ENCODE results near the gene CMTM1. TPM values are rescaled to one million over a fixed set of nuclear protein-coding genes. Genes with fewer than 3 reads are reported as not detected.

Gene CMTM1
- total RNA-seq, 3 donors from 2014 or later, result 1.6 to 2.9 (median 1.9) TPM

- intact Hi-C loops (cut with DNase I; ENCODE audit: low total_unique reads), result no loop called here
- Histone ChIP-seq H3K27ac (no peak overlapping the region), H3K36me3 (no peaks in the 10 kb centered on the region), H3K9me3 (no peaks in the 10 kb centered on the region), H3K27me3 (no peaks in the 10 kb centered on the region), H3K4me3 (no peak overlapping the region), H3K4me1 (no peaks in the 10 kb centered on the region)
- no peak for DNase-seq (ENCODE audit: low spot score in 2 of 2)
- TF ChIP-seq POLR2A (IDR thresholded peaks at IDR 0.05) (no peak), CTCF (IDR thresholded peaks at IDR 0.05) (no peak), POLR2AphosphoS5 (IDR thresholded peaks at IDR 0.05) (no peak)
Measured at GRCh38 chr16:66544016-66544757, 22.1 kb upstream of the CMTM1 start.

GRCh38 chr16:66547101-66547989 is 18.9 kb upstream of the CMTM1 start:
- Histone ChIP-seq H3K4me3 (no peak overlapping the region), H3K9me3 (no peaks in the 10 kb centered on the region), H3K36me3 (no peaks in the 10 kb centered on the region), H3K4me1 (no peaks in the 10 kb centered on the region), H3K27ac (peak overlapping the region; percentile 95 to 97), H3K27me3 (no peaks in the 10 kb centered on the region)
- no peak for DNase-seq (ENCODE audit: low spot score in 2 of 2)
- intact Hi-C loops (cut with DNase I; ENCODE audit: low total_unique reads), result no loop called here
- TF ChIP-seq CTCF (IDR thresholded peaks at IDR 0.05) (no peak), POLR2A (IDR thresholded peaks at IDR 0.05) (no peak), POLR2AphosphoS5 (IDR thresholded peaks at IDR 0.05) (no peak)

GRCh38 chr16:66548068-66548467 is 18.2 kb upstream of the CMTM1 start:
- intact Hi-C loops (cut with DNase I; ENCODE audit: low total_unique reads), result no loop called here
- no peak overlapping the region for H3K4me3 ChIP-seq
- no peak for DNase-seq (ENCODE audit: low spot score in 2 of 2)
- no peaks in the 10 kb centered on the region for H3K4me1 ChIP-seq
- no peak for TF ChIP-seq CTCF (IDR thresholded peaks at IDR 0.05)
- no peak for TF ChIP-seq POLR2AphosphoS5 (IDR thresholded peaks at IDR 0.05)
- no peak for TF ChIP-seq POLR2A (IDR thresholded peaks at IDR 0.05)
- no peaks in the 10 kb centered on the region for H3K27me3 ChIP-seq
- H3K36me3 ChIP-seq, result no peaks in the 10 kb centered on the region
- no peaks in the 10 kb centered on the region for H3K9me3 ChIP-seq
- peak overlapping the region; percentile 95 to 97 for H3K27ac ChIP-seq

GRCh38 chr16:66548868-66549267 is 17.4 kb upstream of the CMTM1 start:
- intact Hi-C loops (cut with DNase I; ENCODE audit: low total_unique reads), result no loop called here
- TF ChIP-seq CTCF (IDR thresholded peaks at IDR 0.05), result no peak
- TF ChIP-seq POLR2A (IDR thresholded peaks at IDR 0.05), result no peak
- TF ChIP-seq POLR2AphosphoS5 (IDR thresholded peaks at IDR 0.05), result no peak
- Histone ChIP-seq H3K9me3 (no peaks in the 10 kb centered on the region), H3K27ac (peak overlapping the region; percentile 95 to 97), H3K27me3 (no peaks in the 10 kb centered on the region), H3K36me3 (no peaks in the 10 kb centered on the region), H3K4me1 (no peaks in the 10 kb centered on the region), H3K4me3 (peak overlapping the region; percentile 68 to 81 (median 78))
- no peak for DNase-seq (ENCODE audit: low spot score in 2 of 2)
